Activated CD4-positive, CD25-positive, alpha-beta regulatory T cell treated with anti-CD3 and anti-CD28 coated beads, Interleukin-2, amount 50 U/mL, for 72 hours (primary cell): Measurements from ENCODE around the gene MYCBPAP.

ENCODE experiments used
- DNase-seq: peaks from one replicate; pipeline ENCODE4 v3.0.0; 2021

MYCBPAP gene

GRCh38 chr17:50537721-50538548 lies 29.7 kb downstream of the MYCBPAP start:
- DNase-seq, result no peak

- no peak for DNase-seq
Measured at GRCh38 chr17:50538549-50539410, 30.5 kb downstream of the MYCBPAP start.

DNA sequence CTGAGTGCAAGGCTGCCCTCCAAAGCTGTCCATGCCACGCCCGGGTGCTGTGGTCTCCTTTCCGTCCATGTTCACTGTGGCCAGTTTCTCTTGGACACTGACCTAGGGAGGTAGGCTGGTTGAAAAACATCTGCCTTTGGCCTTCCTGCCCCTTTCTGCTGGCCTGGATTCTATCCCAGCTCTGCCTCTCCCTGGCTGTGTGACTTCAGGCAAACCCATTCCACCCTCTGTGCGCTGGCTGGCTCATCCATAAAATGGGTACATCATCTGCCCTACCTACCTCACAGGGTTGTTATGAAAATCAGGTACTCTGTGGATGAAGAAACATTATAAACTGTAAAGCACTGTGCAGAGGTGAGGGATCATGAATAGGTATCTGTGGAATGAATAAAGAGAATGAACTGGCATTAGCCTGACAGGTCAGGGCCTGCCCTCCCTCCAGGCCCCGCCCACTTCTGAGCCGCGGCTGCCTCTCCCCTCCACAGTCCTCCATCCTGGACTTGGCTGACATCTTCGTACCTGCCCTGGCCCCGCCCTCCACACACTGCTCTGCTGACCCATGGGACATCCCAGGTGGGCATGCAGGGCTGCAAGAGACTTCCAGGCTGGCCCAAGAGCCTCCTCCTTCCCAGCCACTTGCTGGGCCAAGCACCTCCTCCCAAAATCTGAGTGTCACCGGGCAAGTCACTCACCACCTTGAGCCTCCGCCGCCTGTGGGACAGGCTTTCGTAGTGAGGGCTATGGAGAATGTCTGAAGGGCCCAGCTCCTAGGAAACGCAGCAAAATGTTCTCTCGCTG lies 31.7 kb downstream of the MYCBPAP start:
- DNase-seq, result no peak

DNA sequence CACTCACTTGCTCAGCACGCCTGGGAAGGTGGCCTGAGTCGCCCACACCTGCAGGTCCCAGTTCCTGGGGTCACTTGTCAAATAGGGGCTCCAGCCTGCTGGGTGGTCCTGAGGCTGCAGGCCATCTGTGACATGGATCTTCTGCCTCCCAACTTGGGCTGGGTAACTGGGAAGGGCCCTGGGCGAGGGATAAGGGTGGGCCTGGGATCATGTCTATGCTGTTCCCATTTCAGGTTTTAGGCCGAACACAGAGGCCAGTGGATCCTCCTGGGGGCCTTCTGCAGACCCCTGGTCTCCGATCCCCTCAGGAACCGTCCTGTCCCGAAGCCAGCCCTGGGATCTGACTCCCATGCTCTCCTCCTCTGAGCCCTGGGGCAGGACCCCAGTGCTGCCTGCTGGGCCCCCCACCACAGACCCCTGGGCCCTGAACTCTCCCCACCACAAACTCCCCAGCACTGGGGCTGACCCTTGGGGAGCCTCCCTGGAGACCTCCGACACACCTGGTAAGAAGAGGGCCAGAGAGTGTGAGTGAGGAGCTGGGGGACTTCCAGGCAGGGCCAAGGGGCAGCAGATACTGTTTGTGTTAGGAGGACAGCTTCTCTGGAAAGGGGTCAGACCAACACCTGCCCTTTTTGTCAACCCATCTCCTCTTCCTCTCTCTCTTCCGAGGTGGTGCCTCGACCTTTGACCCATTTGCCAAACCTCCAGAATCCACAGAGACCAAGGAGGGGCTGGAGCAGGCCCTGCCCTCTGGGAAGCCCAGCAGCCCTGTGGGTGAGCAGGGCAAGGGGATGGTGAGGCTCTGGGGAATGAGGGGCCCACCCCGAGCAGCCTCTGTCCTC lies 32.5 kb downstream of the MYCBPAP start:
- no peak for DNase-seq

DNA sequence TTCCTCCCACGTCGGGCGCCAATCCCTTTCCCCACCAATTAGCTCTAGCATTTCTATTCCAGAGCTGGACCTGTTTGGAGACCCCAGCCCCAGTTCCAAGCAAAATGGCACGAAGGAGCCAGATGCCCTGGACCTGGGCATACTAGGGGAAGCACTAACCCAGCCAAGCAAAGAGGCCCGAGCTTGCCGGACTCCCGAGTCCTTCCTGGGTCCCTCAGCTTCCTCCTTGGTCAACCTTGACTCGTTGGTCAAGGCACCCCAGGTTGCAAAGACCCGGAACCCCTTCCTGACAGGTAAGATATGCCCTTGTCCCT lies 33.1 kb downstream of the MYCBPAP start:
- no peak for DNase-seq

DNA sequence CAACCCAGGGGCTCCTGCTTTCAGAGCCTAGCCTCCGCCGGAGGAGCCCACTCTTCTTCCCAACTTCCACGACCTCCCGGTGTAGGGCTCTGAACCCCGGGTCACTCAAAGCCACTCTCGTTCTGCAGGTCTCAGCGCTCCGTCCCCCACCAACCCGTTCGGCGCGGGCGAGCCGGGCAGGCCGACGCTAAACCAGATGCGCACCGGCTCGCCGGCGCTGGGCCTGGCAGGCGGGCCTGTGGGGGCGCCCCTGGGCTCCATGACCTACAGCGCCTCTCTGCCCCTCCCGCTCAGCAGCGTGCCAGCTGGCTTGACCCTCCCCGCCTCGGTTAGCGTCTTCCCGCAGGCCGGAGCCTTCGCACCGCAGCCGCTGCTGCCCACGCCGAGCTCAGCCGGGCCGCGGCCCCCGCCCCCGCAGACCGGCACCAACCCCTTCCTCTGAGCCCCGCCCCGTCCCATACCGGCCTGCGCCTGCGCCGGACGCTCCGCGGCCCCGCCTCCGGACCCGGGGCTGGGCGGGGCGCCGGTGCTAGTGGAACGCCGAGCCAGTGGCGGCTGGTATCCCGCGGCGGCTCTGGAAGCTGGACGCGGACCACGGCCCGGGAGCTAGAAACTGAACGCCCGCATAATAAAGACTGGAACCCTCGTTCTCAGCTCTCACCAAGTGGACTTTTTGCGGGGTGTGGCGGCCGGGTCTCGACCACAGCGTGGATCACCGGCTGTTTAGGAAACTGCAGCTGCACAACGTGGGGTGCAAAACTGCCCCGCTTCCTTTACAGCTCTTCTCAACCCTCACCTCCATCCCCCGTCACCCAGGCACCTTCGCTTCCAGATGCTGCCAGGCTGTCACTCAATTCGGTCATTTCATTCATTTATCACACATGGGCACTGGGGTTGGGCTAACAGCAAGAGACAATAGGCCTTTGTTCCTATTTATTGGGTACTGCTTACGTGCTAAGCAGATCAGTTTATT lies 33.8 kb downstream of the MYCBPAP start:
- peak; percentile 90 for DNase-seq

GRCh38 chr17:50542795-50543774 lies 34.8 kb downstream of the MYCBPAP start:
- no peak for DNase-seq

GRCh38 chr17:50544516-50544915 lies 36.3 kb downstream of the MYCBPAP start:
- no peak for DNase-seq

- DNase-seq, result no peak
Measured at GRCh38 chr17:50545311-50545710, 37.1 kb downstream of the MYCBPAP start.

DNA sequence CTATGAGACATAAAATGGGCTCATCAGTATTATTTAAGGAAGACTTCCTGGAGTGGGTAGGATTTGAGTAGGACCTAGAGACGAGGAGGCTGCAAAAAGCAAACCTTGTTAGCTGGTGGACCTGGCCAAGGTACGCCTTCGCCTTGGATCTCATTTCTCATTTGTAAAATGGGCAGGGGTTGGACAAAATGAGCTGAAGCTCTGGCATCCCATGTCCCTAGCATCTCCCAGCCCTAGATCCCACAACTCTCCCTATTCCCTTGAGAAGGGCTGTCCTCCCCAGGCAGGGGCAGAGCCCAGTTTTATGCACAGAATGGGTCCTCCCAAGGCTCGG lies 38.4 kb downstream of the MYCBPAP start:
- DNase-seq, result no peak

DNA sequence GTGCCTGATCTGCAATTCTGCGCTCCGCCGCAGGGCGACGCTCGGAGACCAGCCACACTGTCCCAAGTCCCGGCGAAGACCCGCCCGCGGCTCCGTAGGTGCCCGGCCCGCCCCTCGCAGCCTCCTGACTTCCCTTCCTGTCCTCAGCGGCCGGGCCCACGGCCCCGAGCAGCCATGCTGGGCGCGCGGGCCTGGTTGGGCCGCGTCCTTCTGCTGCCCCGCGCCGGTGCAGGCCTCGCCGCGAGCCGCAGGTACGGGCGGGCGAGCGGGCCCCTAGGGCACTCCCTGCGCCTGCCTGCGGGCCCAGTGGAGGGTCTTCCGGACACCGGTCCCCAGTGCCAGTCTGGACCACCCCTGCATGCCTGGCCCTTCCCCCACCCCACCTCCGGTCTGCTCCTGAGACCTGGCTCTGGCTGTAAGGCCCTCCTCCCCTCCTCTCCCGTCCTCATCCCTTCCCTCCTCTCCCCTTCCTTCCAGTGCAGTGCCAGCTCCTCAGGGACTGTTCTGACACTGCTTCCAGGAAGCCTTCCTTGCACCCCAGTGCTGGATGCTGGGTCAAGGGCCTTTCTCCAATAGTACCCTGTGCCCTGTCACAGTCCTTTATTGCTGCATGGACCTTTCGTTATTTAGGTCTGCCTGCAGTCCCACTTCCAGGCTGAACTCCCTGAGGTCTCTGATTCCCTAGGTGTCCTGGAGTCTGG lies 38.9 kb downstream of the MYCBPAP start, which contains the start of gene SPATA20:
TSS of gene SPATA20 (plus strand) at position 140 of the 701 bp plus-strand sequence. CDS start at position 175, 35 bp downstream.
- DNase-seq, result peak; percentile 86

- DNase-seq, result no peak
Measured at GRCh38 chr17:50547736-50548083, 39.5 kb downstream of the MYCBPAP start.

DNA sequence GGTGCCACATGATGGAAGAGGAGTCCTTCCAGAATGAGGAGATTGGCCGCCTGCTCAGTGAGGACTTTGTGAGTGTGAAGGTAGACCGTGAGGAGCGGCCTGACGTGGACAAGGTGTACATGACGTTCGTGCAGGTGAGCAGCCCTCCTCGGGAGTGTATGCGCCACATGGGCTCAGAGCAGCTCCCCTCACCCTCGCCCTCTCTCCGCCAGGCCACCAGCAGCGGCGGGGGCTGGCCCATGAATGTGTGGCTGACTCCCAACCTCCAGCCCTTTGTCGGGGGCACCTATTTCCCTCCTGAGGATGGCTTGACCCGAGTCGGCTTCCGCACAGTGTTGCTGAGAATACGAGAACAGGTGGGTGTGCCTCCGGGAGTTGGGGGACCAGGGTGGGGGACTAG lies 40.6 kb downstream of the MYCBPAP start:
- DNase-seq, result no peak

DNA sequence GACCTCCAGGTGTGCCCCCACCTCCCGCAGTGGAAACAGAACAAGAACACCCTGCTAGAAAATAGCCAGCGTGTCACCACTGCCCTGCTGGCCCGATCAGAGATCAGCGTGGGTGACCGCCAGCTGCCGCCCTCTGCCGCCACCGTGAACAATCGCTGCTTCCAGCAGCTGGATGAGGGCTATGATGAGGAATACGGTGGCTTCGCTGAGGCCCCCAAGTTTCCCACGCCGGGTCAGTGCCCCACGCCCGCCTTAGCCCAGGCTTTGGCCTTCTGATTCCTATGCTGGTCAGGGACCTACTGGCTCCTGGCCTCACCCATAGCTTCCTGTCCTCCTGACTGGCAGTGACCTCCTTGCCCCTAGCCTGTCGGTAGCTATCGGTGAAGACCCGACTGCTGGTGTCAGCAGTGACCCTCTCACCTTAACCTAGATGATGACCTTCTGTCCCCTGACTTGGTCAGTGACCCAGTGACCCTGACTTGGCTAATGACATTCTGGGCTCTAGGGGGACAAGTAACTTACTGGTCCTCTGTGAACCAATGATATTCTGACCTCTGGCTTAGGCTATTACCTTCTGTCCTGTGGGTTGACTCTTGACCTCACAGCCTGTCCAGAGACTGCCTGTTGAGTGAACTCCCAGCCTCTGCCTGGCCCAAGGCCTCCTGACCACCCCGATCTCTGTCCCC lies 41.2 kb downstream of the MYCBPAP start:
- DNase-seq, result no peak

- DNase-seq, result no peak
Measured at GRCh38 chr17:50549969-50550368, 41.7 kb downstream of the MYCBPAP start.

GRCh38 chr17:50550661-50551432 lies 42.6 kb downstream of the MYCBPAP start:
- no peak for DNase-seq

DNA sequence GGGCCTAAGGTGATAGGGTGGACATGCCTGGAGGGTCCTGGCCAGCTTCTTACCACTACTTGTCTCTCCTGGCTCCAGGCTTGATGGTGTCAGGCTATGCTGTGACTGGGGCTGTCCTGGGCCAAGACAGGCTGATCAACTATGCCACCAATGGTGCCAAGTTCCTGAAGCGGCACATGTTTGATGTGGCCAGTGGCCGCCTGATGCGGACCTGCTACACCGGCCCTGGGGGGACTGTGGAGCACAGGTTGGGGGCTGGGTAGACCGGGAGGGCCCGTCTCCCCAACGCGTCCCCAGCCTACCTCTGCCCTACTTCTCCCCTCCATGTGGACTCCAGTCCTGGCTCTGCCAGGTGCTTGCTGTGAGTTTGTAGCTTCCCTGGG lies 43.2 kb downstream of the MYCBPAP start:
- no peak for DNase-seq

GRCh38 chr17:50551884-50552283 lies 43.6 kb downstream of the MYCBPAP start:
- no peak for DNase-seq
